Keratinocyte (primary cell): ENCODE measurements around the gene CCDC74A.

Experiments
- CTCF ChIP-seq, 3 experiments: IDR thresholded peaks in 1 of 3; conservative IDR thresholded peaks in 1 of 3; optimal IDR thresholded peaks in 1 of 3; 2 replicates in 2 of 3; 3 replicates in 1 of 3; pipeline versions ENCODE3 to v1.5.1; 2011; ENCODE audit warnings: low read length in 3 of 3, mild to moderate bottlenecking in 3 of 3, moderate library complexity in 2 of 3, control low read depth in 1 of 3, inconsistent platforms in 1 of 3; ENCODE audit not compliant: insufficient read depth in 2 of 3; ENCODE audit errors: extremely low read depth in 1 of 3
- EZH2 ChIP-seq: IDR thresholded peaks from one replicate; pipeline ENCODE4 v1.6.1; 2012; ENCODE audit warnings: inconsistent platforms, mild to moderate bottlenecking, low read length, moderate library complexity

GRCh38 chr2:131519466-131519865 lies 8.2 kb upstream of the CCDC74A start:
- TF ChIP-seq CTCF (optimal IDR thresholded peaks at IDR 0.05 in 1 of 3, IDR thresholded peaks at IDR 0.05 in 1 of 3, conservative IDR thresholded peaks at IDR 0.05 in 1 of 3; ENCODE audit: extremely low read depth in 1 of 3, insufficient read depth in 2 of 3, low read length in 3 of 3) (no peak), EZH2 (no peak)
